HG03460 (cell line): ENCODE results near the gene KIF6.
"Not testable (repeated sequence)": the region's sequence is repeated elsewhere in the genome, so short reads cannot be mapped to it uniquely, and the experiment has no call there.

Experiments
- ATAC-seq: cut with Tn5 transposase; IDR thresholded peaks from one replicate; pipeline ENCODE4 v1.9.1; 2021; ENCODE audit not compliant: unreplicated experiment

KIF6 gene

DNA sequence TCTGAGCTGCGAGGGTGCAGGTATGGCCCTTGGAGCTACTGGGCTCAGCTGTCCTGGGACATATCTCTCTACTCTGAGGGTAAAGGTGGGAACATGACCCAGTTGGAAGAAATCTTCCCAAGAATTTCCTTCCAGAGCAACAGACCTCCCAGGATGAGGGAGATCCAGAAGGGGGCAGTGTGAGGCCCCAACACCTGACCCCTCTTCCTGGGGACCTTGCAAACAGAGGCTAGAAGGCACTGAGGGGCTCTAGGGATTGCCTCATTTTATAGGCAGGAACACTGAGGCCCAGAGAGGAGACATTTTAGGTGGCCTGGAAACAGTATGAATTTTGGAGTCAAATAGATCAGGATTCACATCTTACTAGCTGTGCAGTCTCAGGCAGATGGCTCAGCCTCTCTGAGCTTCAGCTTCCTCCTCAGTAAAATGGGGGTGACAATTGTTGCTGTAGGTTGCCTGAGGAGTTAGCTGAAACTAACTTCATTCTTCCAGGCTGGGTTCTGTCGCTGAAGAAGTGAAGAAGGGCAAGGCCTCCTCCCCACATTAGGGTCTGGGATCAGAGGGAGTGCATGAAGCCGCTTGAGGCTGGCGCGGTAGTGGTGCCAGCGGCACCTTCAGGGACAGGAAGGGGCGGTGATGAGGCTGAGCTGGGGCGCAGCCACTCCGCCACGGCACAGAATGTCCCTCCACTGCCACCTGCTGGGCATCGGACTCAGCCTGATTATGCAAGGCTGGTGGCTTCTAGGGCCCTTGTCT is 422.4 kb downstream of the KIF6 start:
- peak; percentile 83 for ATAC-seq

DNA sequence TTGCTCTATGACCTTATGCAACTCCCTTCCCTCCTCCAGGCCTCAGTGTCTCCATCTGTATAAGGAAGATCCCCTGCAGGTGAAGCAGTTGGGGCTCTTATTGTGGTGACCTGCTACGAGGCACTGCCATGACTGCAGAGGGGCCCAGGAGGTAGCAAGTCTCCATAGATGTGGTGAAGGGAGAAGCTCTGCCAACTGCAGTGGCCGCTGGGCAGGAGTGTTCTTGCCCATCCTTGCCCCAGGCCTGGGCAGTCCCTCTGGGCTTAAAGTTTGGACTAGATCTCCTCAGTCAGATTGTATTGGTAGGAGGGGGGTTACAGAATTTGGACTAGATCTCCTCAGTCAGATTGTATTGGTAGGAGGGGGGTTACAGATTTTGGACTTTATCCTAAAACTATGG is 423.2 kb downstream of the KIF6 start:
- ATAC-seq: no peak

DNA sequence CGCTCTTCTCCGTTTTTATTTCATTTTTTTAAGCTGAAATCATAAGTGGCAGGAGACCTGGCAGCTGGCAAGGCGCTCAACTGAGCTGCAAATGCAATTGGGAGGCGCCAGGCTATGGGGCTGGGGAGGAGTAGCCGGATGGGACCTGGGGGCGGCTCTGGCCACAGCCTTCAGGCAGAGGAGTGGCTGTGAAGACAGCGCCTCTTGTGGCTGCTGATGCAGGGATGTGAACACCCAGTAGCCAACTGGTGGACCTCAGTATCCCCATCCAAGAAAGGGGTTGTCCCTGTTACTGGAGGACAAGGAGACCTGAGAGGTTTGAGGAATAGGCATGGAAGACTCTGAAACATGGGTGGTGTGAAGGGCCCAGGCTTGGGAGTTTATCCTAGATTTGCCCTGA is 423.6 kb downstream of the KIF6 start:
- no peak for ATAC-seq

DNA sequence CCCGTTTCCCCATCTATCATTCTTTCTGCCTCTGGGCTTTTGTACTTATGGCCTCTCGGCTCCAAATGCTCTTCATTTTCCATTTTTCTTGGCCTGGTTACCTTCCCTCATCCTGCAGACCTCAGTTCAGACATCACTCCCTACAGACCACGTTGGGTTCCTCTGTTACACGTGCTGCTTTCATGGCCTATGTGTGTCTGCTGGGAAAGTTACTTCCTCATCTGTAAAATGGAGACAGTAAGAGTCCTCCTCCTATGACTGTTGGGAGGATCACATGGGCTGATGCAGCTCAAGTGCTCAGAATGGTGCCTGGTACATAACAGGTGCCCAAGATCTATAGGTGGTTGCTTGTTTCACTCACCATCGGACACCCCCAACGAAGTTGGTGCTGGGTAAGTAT is 424.5 kb downstream of the KIF6 start:
- no peak for ATAC-seq

DNA sequence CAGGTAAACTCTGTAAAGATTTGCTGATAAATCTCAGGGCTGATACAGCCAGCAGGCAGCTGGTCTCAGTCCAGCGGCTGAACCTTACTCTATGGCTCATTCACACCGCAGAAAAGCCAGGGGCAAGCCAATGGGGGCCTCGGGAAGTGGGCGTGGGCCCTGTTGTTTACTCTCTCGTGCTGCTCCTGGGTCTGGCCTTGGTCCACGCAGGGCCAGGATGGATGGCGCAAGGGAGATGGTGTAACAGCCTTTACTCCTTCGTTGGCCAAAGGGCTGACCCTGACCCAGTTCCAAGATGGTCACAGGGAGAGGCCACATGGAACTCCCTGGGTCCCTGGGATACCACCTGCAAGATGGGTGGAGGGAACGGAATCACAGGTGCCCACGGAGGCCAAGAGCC is 427.1 kb downstream of the KIF6 start:
- no peak for ATAC-seq

DNA sequence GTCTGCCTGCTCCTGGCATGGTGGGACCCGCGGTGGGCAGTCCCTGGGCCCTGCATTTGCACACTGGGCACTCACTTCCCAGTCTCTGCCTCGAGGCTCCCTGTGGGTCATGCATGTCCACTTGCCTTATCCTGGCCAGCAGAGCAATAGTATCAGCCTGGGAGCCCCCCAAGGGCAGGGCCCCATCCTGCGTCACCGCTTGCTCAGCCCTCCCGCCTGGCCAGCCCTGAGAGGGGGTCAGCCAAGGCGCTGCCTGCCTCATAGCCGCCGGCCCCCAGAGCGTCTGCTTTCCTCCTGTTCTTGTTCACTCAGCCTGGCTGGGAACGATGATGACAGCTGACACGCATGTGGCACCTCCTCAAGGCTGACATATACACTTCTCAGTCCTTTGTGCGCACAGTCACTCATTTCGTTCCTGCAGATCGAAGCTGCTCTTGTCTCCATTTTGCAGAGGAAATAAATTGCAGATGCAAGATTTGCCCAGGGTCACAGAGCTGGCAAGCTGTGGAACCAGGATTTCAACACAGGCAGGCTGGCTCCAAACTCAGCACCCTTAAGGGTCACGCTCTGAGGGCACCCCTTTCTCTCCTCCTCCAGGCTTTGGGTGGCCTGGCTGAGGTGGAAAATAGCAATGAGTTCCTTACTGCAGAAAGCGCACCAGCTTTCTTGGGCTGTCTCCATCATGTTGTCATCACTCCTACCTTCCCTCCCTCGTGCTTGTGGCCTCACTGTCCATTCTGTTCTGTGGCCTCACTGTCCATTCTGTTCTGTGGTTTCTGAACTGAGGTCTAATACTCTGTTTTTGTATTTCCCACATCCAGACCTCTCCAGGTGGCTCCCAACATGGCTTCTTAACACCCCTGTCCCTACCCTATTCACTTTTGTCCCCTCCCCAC is 428.2 kb downstream of the KIF6 start:
- ATAC-seq: no peak

DNA sequence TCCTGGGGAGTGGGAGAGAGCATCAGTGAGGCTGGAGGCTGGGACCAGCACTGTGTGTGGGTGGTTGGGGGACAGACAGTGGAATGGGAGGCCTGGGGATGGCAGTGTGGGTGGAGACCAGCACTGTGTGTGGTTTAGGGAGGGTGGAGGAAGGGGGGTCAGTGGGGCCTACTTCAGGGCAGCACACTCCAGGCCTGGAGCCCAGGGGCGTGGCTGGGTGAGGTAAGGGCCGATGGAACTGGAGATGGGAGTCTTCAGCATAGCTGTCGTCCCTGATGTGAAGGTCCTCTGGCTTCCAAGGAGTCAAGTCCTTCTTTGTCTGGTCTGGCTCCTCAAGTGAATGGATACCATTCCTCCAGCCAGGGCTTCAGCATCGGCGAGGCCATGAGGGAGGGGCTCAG is 429.6 kb downstream of the KIF6 start:
- no peak for ATAC-seq

DNA sequence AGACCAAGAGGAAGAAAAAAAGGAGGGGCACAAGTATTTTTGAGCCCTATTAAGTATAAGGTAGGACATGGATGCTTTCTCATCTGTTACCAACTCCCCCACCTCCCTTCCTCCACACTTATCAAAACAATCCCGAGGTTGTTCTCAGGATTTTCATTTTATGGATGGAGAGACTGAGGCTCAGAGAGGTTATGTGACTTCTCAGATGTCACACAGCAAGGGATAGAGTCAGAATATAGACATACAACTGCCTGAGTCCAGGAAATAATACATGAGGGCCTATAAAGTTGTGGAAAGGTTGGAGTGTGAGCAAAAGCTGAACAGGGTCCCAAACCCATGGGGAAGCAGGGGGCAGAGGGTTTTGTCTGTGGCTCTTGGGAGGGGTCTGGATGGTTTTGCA is 430.3 kb downstream of the KIF6 start:
- ATAC-seq: no peak

DNA sequence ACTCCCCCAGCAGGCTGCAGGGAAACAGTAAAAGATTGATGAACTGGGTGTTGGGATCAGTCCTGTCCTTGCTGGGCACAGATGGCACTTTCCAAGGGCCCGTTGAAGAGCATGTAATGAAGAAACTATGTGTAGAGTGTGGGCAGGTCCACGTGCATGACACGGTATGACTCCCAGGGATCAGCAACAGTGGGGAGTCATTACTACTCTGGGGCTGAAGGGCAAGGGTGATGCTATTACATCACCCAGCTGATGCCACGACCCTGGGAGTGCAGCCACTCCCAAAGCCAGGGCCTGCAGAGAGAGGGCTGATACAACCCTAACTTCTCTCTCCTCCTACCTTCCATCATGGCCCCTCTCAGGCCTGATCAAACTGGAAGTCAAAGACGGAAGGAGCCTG is 431.1 kb downstream of the KIF6 start:
- ATAC-seq: no peak

DNA sequence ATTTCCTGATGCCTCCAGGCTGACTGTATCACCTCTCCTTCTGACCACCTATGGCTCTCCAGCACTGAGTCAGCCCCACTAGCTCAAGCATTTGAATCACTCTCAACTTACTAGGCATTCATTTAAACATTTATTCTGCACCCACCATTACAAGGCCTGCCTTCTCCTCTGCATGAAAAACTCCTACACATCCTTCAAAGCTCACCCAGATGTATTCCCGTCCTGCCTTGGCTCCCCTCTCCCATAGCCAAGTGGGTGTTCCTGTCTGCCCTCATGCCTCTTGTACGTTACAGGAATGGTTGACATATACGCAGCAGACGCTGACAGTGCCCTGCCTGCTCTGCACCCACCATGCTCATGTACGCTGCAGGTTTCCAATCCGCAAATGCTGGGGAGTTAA is 432.6 kb downstream of the KIF6 start:
- no peak for ATAC-seq

DNA sequence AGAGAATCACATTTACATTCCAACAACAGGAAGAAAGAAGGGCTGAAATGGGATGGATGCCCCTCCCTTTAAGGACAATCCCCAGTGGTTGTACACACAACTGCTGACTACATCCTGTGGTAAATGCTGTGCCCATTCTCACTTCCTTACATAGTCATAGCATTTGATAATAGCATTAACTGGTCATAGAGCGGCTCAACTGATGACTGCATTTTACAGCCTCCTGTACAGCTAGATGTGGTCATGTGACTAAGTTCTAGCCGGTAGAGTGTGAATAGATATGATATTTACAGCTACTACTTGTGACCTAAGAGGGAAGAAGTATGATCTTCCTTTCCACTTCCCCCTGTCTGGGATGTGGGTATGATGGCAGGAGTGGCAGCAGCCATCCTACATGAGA is 435.7 kb downstream of the KIF6 start:
- no peak for ATAC-seq

DNA sequence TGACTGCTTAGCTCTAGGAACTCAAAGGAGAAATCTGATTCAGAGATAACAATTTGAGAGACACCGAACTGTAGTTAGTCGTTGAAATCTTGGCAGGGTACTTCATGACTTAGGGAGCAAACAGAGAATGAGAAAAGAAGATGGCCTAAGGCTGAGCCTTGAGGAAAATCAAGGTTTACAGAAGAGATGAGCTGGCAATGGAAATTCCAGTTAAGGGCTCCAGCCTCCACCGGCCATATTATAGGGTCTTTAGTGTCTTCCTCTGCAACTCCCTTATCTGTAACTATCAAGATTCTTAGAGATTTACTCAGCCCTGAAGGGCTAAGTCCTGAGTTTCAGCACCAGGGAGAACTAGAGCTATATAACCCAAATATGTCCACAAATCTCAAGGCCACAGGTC is 437.6 kb downstream of the KIF6 start:
- no peak for ATAC-seq

DNA sequence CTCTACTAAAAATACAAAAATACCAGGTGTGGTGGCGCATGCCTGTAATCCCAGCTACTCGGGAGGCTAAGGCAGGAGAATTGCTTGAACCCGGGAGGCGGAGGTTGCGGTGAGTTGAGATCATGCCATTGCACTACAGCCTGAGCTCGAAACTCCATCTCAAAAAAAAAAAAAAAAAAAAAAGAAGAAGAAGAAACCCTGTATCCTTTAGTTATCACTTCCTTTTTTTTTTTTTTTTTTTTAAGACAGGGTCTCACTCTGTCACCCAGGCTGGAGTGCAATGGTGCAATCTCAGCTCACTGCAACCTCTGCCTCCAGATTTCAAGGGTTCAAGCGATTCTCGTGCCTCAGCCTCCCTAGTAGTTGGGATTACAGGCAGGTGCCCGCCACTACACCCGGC is 438.6 kb downstream of the KIF6 start:
- not testable (repeated sequence) for ATAC-seq

DNA sequence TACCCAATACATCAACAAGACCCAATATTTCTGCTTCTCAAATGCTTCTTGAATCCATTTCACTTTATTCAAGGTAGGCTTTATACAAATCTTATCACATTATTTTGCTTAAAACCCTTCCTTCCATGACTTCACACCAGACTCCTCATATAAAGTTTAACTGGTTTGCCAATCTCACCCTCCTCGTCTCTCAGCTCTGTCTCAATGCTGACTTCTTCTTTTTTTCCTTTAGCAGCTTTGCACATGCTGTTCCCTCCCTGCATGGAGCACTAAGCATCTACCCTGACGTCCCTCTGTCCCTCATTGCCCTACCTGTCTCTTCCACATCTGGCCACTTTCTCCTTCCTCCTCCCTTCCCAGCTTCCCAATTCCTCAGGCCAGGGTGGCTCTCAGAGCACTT is 442.4 kb downstream of the KIF6 start:
- ATAC-seq: no peak

DNA sequence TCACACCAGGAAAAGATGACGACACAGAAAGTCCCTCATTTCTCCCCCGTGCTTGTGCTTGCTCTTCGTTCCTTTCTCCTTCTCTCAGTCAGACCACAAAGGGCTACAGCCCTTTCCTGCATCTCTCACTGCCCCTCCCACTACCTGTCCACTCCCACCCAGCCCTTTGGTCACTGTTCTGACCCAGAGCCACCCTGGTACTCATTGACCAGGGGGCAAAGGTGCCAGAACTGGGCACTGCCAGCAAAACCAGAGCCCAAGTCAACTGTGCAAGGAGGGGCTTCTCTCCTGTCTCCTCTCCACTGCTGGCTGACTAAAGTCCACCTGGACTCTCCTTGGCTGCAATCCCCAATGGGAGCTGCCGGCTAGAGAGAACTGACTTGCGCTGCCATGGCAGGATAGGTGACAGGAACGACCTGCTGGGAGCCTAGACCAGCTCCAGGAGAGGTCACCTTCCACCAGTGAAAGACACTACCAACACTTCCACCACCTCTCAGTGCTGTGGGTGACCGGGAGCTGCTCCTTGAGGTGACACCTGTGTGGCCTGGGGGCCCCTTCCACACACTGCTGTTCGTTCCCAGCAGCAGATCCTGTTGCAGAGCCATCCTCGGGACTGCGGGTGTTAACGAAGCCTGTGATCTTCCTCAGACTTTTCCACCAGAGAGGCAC is 443.8 kb downstream of the KIF6 start:
- ATAC-seq: no peak

DNA sequence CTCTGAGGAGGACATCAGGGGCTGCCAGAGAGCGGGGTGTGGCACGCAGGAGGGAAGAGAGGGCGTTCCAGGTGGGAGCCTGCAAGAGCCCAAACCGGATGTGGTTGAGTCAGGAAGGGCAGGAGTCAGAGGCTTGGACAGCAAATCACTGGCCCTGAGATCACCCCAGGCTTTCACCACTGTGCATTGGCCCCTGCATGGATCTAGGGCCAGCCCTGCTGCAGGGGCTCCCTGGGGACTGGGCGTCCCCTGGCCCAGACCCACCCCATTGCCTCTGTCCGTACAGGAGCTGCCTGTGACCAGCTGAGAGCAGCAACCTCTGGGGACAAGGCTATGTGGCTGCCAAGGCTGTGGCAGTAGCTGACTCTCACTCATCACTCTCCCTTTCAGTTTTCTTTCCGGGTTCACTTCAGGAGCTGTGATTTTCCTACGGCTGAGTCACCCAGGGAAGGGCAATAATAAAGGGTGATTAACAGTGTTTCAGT is 444.9 kb downstream of the KIF6 start:
- ATAC-seq: no peak
